Gastrocnemius medialis (tissue), 4 donors: ENCODE data around the gene CSPG4. TPM values are rescaled to one million over a fixed set of nuclear protein-coding genes. Genes with fewer than 3 reads are reported as not detected.

Experiments
- ATAC-seq, 2 donors: fragments of 150-250 bp; one replicate each; pipeline ENCODE4 v1.9.1; 2016
- DNase-seq, 2 donors: peaks; one replicate each; pipeline ENCODE4 v3.0.0-alpha.2; 2019
- H3K27ac ChIP-seq, 4 donors: fragments of 200-600 bp; sonication (generic); 1 replicate in 1 of 4; 2 replicates in 3 of 4; pipeline ENCODE4 v1.5.1; 2016 to 2018; ENCODE audit warnings: mild to moderate bottlenecking in 2 of 4, moderate library complexity in 1 of 4
- H3K27me3 ChIP-seq, 3 donors: fragments of 200-600 bp; sonication (generic) in 2 of 3; 1 replicate in 1 of 3; 2 replicates in 2 of 3; pipeline versions ENCODE4 v1.5.1 to v1.6.0; 2016 to 2019; ENCODE audit warnings: mild to moderate bottlenecking in 1 of 3, moderate library complexity in 1 of 3
- H3K36me3 ChIP-seq, 2 donors: fragments of 200-600 bp; sonication (generic) in 1 of 2; one replicate each; pipeline ENCODE4 v1.5.1; 2017 to 2018
- H3K4me1 ChIP-seq, 2 donors: fragments of 200-600 bp; sonication (generic) in 1 of 2; one replicate each; pipeline ENCODE4 v1.5.1; 2016 to 2017; ENCODE audit warnings: mild to moderate bottlenecking in 2 of 2
- H3K4me3 ChIP-seq, 4 donors: fragments of 200-600 bp; sonication (generic) in 3 of 4; 1 replicate in 1 of 4; 2 replicates in 3 of 4; pipeline ENCODE4 v1.5.1; 2016 to 2019; ENCODE audit warnings: mild to moderate bottlenecking in 2 of 4
- H3K9me3 ChIP-seq, 3 donors: fragments of 200-600 bp; sonication (generic) in 2 of 3; 1 replicate in 1 of 3; 2 replicates in 2 of 3; pipeline ENCODE4 v1.5.1; 2016 to 2019
- CTCF ChIP-seq, 5 experiments: fragments of 450-650 bp in 3 of 5; fragments of 200-600 bp in 2 of 5; sonication (generic) in 2 of 5; IDR thresholded peaks in 4 of 5; conservative IDR thresholded peaks in 1 of 5; 1 replicate in 4 of 5; 2 replicates in 1 of 5; pipeline ENCODE4 v1.5.1; 2016 to 2019; ENCODE audit warnings: antibody characterized with exemption in 5 of 5, mild to moderate bottlenecking in 3 of 5, moderate library complexity in 3 of 5
- POLR2A ChIP-seq, 2 donors: fragments of 450-650 bp; IDR thresholded peaks; one replicate each; pipeline ENCODE4 v1.6.1; 2017; ENCODE audit warnings: antibody characterized with exemption in 2 of 2, mild to moderate bottlenecking in 2 of 2, moderate library complexity in 2 of 2
- in situ Hi-C, 4 donors: fragments of 200-750 bp; cut with MboI; loops; one replicate each; pipeline versions ENCODE4 v1.15.0 to v1.8.0; 2017; ENCODE audit warnings: low sequenced_read_pairs in 4 of 4
- intact Hi-C: fragments of 100-400 bp; cut with DNase I; formaldehyde crosslinking; loops from one replicate; pipeline ENCODE4 v1.15.1; 2023; ENCODE audit warnings: low total_unique reads
- total RNA-seq, 4 donors: library from RNA; depleted of rRNA; stranded (reverse); fragments of >200 nt; gene quantifications; one replicate each; pipeline versions ENCODE4 v1.1.0 to v1.2.3, GENCODE V29; 2016

CSPG4 gene
- total RNA-seq, 4 donors from 2014 or later, result 38.2 to 145 (median 88.5) TPM

GRCh38 chr15:75647370-75648155, 65.1 kb downstream of the CSPG4 start, which contains the start of gene SNX33:
TSS of gene SNX33 (plus strand) at chr15:75647912. CDS start at chr15:75649103, 1,191 bp downstream.
- peak within 1 kb of the TSS; percentile 80 to 87 (median 84) for H3K27ac ChIP-seq
- TF ChIP-seq CTCF (IDR thresholded peaks at IDR 0.05 in 4 of 5, conservative IDR thresholded peaks at IDR 0.05 in 1 of 5) (peak in 4 of 5 experiments; percentile 48 to 69 (median 52)), POLR2A (IDR thresholded peaks at IDR 0.05) (peak; percentile 48 to 61)
- H3K36me3 ChIP-seq, result no peaks in the 10 kb centered on the region
- ATAC-seq (peak; percentile 78 to 80), DNase-seq (peak; percentile 38 to 57)
- intact Hi-C loops, result no loop called here
- H3K9me3 ChIP-seq, result no peaks in the 10 kb centered on the region
- peak within 1 kb of the TSS; percentile 74 to 85 (median 76) for H3K4me3 ChIP-seq
- H3K27me3 ChIP-seq, result no peaks in the 10 kb centered on the region
- in situ Hi-C loops, result loop anchor here in 2 of 4 donors (25.0 kb wide), 1 partner anchor 285 kb away; the partner anchor contains the start of gene MAN2C1 (in 2 of the 2)
- peaks cover 21 to 25% of the 10 kb centered on the region in 2 donors for H3K4me1 ChIP-seq

- in situ Hi-C loops (loop anchor here in 2 of 4 donors (25.0 kb wide), 1 partner anchor 285 kb away; the partner anchor contains the start of gene MAN2C1 (in 2 of the 2)), intact Hi-C loops (no loop called here)
- Histone ChIP-seq H3K4me3 (peak overlapping the region; percentile 74 to 85 (median 76)), H3K9me3 (no peaks in the 10 kb centered on the region), H3K4me1 (peaks cover 14 to 20% of the 10 kb centered on the region in 2 donors), H3K27ac (peak overlapping the region; percentile 80 to 87 (median 84)), H3K27me3 (no peaks in the 10 kb centered on the region), H3K36me3 (no peaks in the 10 kb centered on the region)
- TF ChIP-seq CTCF (IDR thresholded peaks at IDR 0.05 in 4 of 5, conservative IDR thresholded peaks at IDR 0.05 in 1 of 5), result no peak
- TF ChIP-seq POLR2A (IDR thresholded peaks at IDR 0.05), result no peak
- DNase-seq, result no peak
- ATAC-seq, result peak; percentile 27 to 34
These were observed 65.7 kb downstream of the CSPG4 start for GRCh38 chr15:75646944-75647364.

DNA sequence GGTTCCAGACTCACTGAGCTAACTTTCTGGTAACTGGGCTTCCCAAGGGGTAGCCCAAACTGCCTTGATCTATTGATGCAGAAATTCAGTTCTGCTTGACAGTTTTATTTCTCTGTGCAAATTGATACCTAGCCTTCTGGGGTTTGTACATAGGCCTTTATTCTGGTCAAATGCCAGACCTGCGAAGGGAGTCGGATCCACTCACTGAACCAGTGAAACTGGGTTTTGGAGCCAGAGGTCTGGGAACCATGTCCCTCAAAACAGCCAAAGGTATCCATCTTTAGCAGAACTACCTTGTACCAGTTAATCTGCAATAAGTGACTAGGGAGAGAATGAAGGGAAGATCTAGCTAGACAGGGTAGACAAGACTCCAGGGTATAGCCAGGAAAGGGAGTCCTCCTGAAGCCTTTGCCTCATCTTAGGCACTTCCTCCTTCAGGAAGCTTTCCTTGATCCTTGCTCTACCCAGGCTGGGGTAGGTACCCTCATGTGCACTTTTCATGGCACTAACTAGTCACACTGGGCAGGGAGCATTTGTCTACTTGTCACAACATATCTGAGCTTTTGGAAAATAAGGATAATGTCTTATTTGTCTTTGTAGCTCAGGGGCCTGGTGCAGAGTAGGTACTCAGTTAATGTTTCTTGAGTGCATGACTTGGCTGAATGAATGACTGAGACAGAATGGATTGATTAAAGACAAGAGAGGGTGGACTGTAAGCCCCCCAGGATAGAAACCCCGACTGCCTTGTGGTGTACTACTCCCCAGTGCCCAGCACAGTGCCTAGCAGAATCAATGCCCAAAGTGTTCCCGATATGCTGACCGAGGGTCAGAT, 66.3 kb downstream of the CSPG4 start:
- H3K9me3 ChIP-seq, result no peaks in the 10 kb centered on the region
- intact Hi-C loops (no loop called here), in situ Hi-C loops (loop anchor here in 2 of 4 donors (25.0 kb wide), 1 partner anchor 284 kb away; the partner anchor contains the start of gene MAN2C1 (in 2 of the 2))
- peak overlapping the region; percentile 74 to 85 (median 76) for H3K4me3 ChIP-seq
- no peaks in the 10 kb centered on the region for H3K36me3 ChIP-seq
- DNase-seq (no peak), ATAC-seq (no peak)
- H3K4me1 ChIP-seq, result peaks cover 12 to 13% of the 10 kb centered on the region in 2 donors
- no peaks in the 10 kb centered on the region for H3K27me3 ChIP-seq
- H3K27ac ChIP-seq, result peak overlapping the region; percentile 80 to 87 (median 84)
- TF ChIP-seq CTCF (IDR thresholded peaks at IDR 0.05 in 4 of 5, conservative IDR thresholded peaks at IDR 0.05 in 1 of 5) (no peak), POLR2A (IDR thresholded peaks at IDR 0.05) (no peak)

DNA sequence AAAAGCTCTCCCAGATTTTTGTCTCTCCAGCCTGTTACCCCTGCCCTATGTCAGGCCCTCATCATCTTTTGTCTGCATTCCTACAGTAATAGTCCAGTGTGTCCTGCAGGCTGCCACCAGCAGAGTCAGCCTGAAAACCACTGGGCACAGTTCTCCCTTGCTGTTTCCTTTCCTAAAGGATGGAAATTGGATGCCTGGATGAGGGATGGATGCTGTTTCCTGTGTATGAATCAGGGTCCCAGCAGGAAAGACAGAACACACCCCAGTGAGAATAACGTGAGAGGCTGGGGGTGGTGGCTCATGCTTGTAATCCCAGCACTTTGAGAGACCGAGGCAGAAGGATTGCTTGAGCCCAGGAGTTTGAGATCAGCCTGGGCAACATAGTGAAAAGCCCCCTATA, 68.3 kb downstream of the CSPG4 start:
- Histone ChIP-seq H3K4me3 (no peak overlapping the region), H3K4me1 (peaks cover 8 to 12% of the 10 kb centered on the region in 2 donors), H3K27ac (no peak overlapping the region), H3K9me3 (no peaks in the 10 kb centered on the region), H3K27me3 (no peaks in the 10 kb centered on the region), H3K36me3 (no peaks in the 10 kb centered on the region)
- intact Hi-C loops (no loop called here), in situ Hi-C loops (loop anchor here in 2 of 4 donors (25.0 kb wide), 1 partner anchor 282 kb away; the partner anchor contains the start of gene MAN2C1 (in 2 of the 2))
- TF ChIP-seq POLR2A (IDR thresholded peaks at IDR 0.05) (no peak), CTCF (IDR thresholded peaks at IDR 0.05 in 4 of 5, conservative IDR thresholded peaks at IDR 0.05 in 1 of 5) (no peak)
- DNase-seq (no peak), ATAC-seq (no peak)
